MG63 (cell line): ENCODE measurements around the gene OR51B2. TPM values are rescaled to one million over a fixed set of nuclear protein-coding genes. Genes with fewer than 3 reads are reported as not detected.
A peak's percentile ranks its signal among the peaks of the same experiment; 100 is the strongest.

Source experiments
- DNase-seq: peaks from one replicate; pipeline ENCODE4 v3.0.0-alpha.2; 2020
- H3K27me3 ChIP-seq: fragments of 250-450 bp; sonication (Bioruptor Pico); 2 replicates; pipeline ENCODE4 v1.5.1; 2020; ENCODE audit warnings: mild to moderate bottlenecking, moderate library complexity
- H3K36me3 ChIP-seq: fragments of 250-450 bp; sonication (Bioruptor Pico); 2 replicates; pipeline ENCODE4 v1.5.1; 2020; ENCODE audit warnings: mild to moderate bottlenecking, moderate library complexity
- H3K4me3 ChIP-seq: fragments of 250-450 bp; sonication (Bioruptor Pico); 2 replicates; pipeline ENCODE4 v1.5.1; 2020; ENCODE audit warnings: mild to moderate bottlenecking, moderate library complexity
- H3K9me3 ChIP-seq: fragments of 250-450 bp; sonication (Bioruptor Pico); 2 replicates; pipeline ENCODE4 v1.5.1; 2020; ENCODE audit warnings: mild to moderate bottlenecking, moderate library complexity
- total RNA-seq: library from RNA; depleted of rRNA; stranded (reverse); fragments of >200 nt; shearing (Covaris generic); gene quantifications from 2 replicates; pipeline ENCODE4 v1.2.3, GENCODE V29; 2014; ENCODE audit warnings: low replicate concordance

Gene OR51B2
- total RNA-seq, 1 experiment from 2014 or later, result not detected

GRCh38 chr11:5291207-5291838 lies 32.8 kb downstream of the OR51B2 start:
- Histone ChIP-seq H3K27me3 (no peaks in the 10 kb centered on the region), H3K36me3 (no peaks in the 10 kb centered on the region), H3K9me3 (no peaks in the 10 kb centered on the region), H3K4me3 (no peak overlapping the region)
- DNase-seq, result no peak

GRCh38 chr11:5290106-5290505 lies 34.0 kb downstream of the OR51B2 start:
- Histone ChIP-seq H3K9me3 (no peaks in the 10 kb centered on the region), H3K36me3 (no peaks in the 10 kb centered on the region), H3K27me3 (no peaks in the 10 kb centered on the region), H3K4me3 (no peak overlapping the region)
- no peak for DNase-seq

- DNase-seq, result no peak
Measured at GRCh38 chr11:5289696-5290095, 34.4 kb downstream of the OR51B2 start.

GRCh38 chr11:5288906-5289550 lies 35.1 kb downstream of the OR51B2 start:
- Histone ChIP-seq H3K27me3 (no peaks in the 10 kb centered on the region), H3K9me3 (no peaks in the 10 kb centered on the region), H3K36me3 (no peaks in the 10 kb centered on the region), H3K4me3 (no peak overlapping the region)
- DNase-seq, result no peak

More at GRCh38 chr11:5289696-5290095, 34.4 kb downstream of the OR51B2 start:
- H3K27me3 ChIP-seq, result no peaks in the 10 kb centered on the region
- H3K4me3 ChIP-seq, result no peak overlapping the region
- H3K36me3 ChIP-seq, result no peaks in the 10 kb centered on the region
- no peaks in the 10 kb centered on the region for H3K9me3 ChIP-seq

- no peaks in the 10 kb centered on the region for H3K9me3 ChIP-seq
- no peak overlapping the region for H3K4me3 ChIP-seq
- peak; percentile 30 for DNase-seq
- H3K36me3 ChIP-seq, result no peaks in the 10 kb centered on the region
- no peaks in the 10 kb centered on the region for H3K27me3 ChIP-seq
Measured at GRCh38 chr11:5288108-5288905, 35.8 kb downstream of the OR51B2 start.

- Histone ChIP-seq H3K36me3 (no peaks in the 10 kb centered on the region), H3K9me3 (no peaks in the 10 kb centered on the region), H3K4me3 (no peak overlapping the region), H3K27me3 (no peaks in the 10 kb centered on the region)
- DNase-seq, result no peak
Measured at GRCh38 chr11:5286901-5287300, 37.2 kb downstream of the OR51B2 start.

- H3K4me3 ChIP-seq, result no peak overlapping the region
- no peaks in the 10 kb centered on the region for H3K36me3 ChIP-seq
- no peak for DNase-seq
- no peaks in the 10 kb centered on the region for H3K9me3 ChIP-seq
- H3K27me3 ChIP-seq, result no peaks in the 10 kb centered on the region
Measured at GRCh38 chr11:5286351-5286750, 37.7 kb downstream of the OR51B2 start.

- no peak overlapping the region for H3K4me3 ChIP-seq
- DNase-seq, result no peak
- H3K27me3 ChIP-seq, result no peaks in the 10 kb centered on the region
- H3K36me3 ChIP-seq, result no peaks in the 10 kb centered on the region
- no peaks in the 10 kb centered on the region for H3K9me3 ChIP-seq
Measured at GRCh38 chr11:5285703-5286340, 38.3 kb downstream of the OR51B2 start.

GRCh38 chr11:5284637-5285036 lies 39.5 kb downstream of the OR51B2 start:
- no peak for DNase-seq
- H3K27me3 ChIP-seq, result no peaks in the 10 kb centered on the region
- no peaks in the 10 kb centered on the region for H3K36me3 ChIP-seq

GRCh38 chr11:5283882-5284281 lies 40.2 kb downstream of the OR51B2 start:
- Histone ChIP-seq H3K9me3 (no peaks in the 10 kb centered on the region), H3K4me3 (no peak overlapping the region), H3K36me3 (no peaks in the 10 kb centered on the region), H3K27me3 (no peaks in the 10 kb centered on the region)
- DNase-seq, result no peak

More at GRCh38 chr11:5284637-5285036, 39.5 kb downstream of the OR51B2 start:
- no peaks in the 10 kb centered on the region for H3K9me3 ChIP-seq
- H3K4me3 ChIP-seq, result no peak overlapping the region

- Histone ChIP-seq H3K9me3 (no peaks in the 10 kb centered on the region), H3K36me3 (no peaks in the 10 kb centered on the region), H3K4me3 (no peak overlapping the region), H3K27me3 (no peaks in the 10 kb centered on the region)
- DNase-seq, result no peak
Measured at GRCh38 chr11:5283086-5283485, 41.0 kb downstream of the OR51B2 start.

GRCh38 chr11:5282628-5283027 lies 41.5 kb downstream of the OR51B2 start:
- no peaks in the 10 kb centered on the region for H3K27me3 ChIP-seq
- DNase-seq, result no peak
- no peaks in the 10 kb centered on the region for H3K36me3 ChIP-seq
- no peaks in the 10 kb centered on the region for H3K9me3 ChIP-seq
- H3K4me3 ChIP-seq, result no peak overlapping the region

GRCh38 chr11:5281596-5281995 lies 42.5 kb downstream of the OR51B2 start:
- Histone ChIP-seq H3K36me3 (no peaks in the 10 kb centered on the region), H3K4me3 (no peak overlapping the region), H3K9me3 (no peaks in the 10 kb centered on the region), H3K27me3 (no peaks in the 10 kb centered on the region)
- DNase-seq, result no peak

- Histone ChIP-seq H3K9me3 (no peaks in the 10 kb centered on the region), H3K27me3 (no peaks in the 10 kb centered on the region), H3K4me3 (no peak overlapping the region), H3K36me3 (no peaks in the 10 kb centered on the region)
- peak; percentile 97 for DNase-seq
Measured at GRCh38 chr11:5280582-5281102, 43.5 kb downstream of the OR51B2 start.

- Histone ChIP-seq H3K4me3 (no peak overlapping the region), H3K9me3 (no peaks in the 10 kb centered on the region)
- no peak for DNase-seq
Measured at GRCh38 chr11:5279471-5280090, 44.5 kb downstream of the OR51B2 start.

GRCh38 chr11:5277807-5278382 lies 46.2 kb downstream of the OR51B2 start:
- no peak overlapping the region for H3K4me3 ChIP-seq
- H3K9me3 ChIP-seq, result no peaks in the 10 kb centered on the region
- no peak for DNase-seq
- no peaks in the 10 kb centered on the region for H3K27me3 ChIP-seq
- H3K36me3 ChIP-seq, result no peaks in the 10 kb centered on the region

More at GRCh38 chr11:5279471-5280090, 44.5 kb downstream of the OR51B2 start:
- H3K27me3 ChIP-seq, result no peaks in the 10 kb centered on the region
- H3K36me3 ChIP-seq, result no peaks in the 10 kb centered on the region
